Embryonic facial prominence (tissue), 1 donor: Measurements from ENCODE around the gene POLR1D.

Experiments used
- DNase-seq: peaks from one replicate; pipeline ENCODE4 v3.0.0-alpha.2; 2016; ENCODE audit errors: extremely low spot score

POLR1D gene

GRCh38 chr13:27621366-27622101 lies at the start of gene POLR1D:
Gene POLR1D, plus strand, starts transcription at chr13:27621892. Its CDS starts 92 bp downstream, at chr13:27621984.
- DNase-seq = peak; percentile 61

GRCh38 chr13:27572234-27572901 lies 49.3 kb upstream of the POLR1D start:
- DNase-seq = no peak

- DNase-seq = no peak
These were observed 48.4 kb upstream of the POLR1D start for GRCh38 chr13:27573265-27573664.

GRCh38 chr13:27574661-27575060 lies 47.0 kb upstream of the POLR1D start:
- DNase-seq = no peak

- no peak for DNase-seq
These were observed 43.3 kb upstream of the POLR1D start for GRCh38 chr13:27578121-27579030.

GRCh38 chr13:27583645-27584044 lies 38.0 kb upstream of the POLR1D start:
- DNase-seq = no peak

GRCh38 chr13:27587095-27587746 lies 34.5 kb upstream of the POLR1D start:
- no peak for DNase-seq

GRCh38 chr13:27588405-27588804 lies 33.3 kb upstream of the POLR1D start:
- no peak for DNase-seq

GRCh38 chr13:27592865-27593264 lies 28.8 kb upstream of the POLR1D start:
- no peak for DNase-seq

GRCh38 chr13:27593267-27593666 lies 28.4 kb upstream of the POLR1D start:
- no peak for DNase-seq

GRCh38 chr13:27595055-27595811 lies 26.5 kb upstream of the POLR1D start:
- no peak for DNase-seq

GRCh38 chr13:27599096-27599495 lies 22.6 kb upstream of the POLR1D start:
- DNase-seq = no peak

GRCh38 chr13:27599845-27600553 lies 21.7 kb upstream of the POLR1D start:
- no peak for DNase-seq

GRCh38 chr13:27600711-27601110 lies 21.0 kb upstream of the POLR1D start:
- no peak for DNase-seq

GRCh38 chr13:27601208-27601607 lies 20.5 kb upstream of the POLR1D start:
- DNase-seq = no peak

- DNase-seq = no peak
These were observed 19.9 kb upstream of the POLR1D start for GRCh38 chr13:27601803-27602202.

- no peak for DNase-seq
These were observed 16.6 kb upstream of the POLR1D start for GRCh38 chr13:27605099-27605498.

GRCh38 chr13:27605610-27606200 lies 16.0 kb upstream of the POLR1D start:
- DNase-seq = no peak

- no peak for DNase-seq
These were observed 14.6 kb upstream of the POLR1D start for GRCh38 chr13:27607125-27607524.

- DNase-seq = no peak
These were observed 8.1 kb upstream of the POLR1D start for GRCh38 chr13:27613628-27614027.
